HCT116 (cell line): Measurements from ENCODE around the gene RIMS1. TPM values are rescaled to one million over a fixed set of nuclear protein-coding genes. Genes with fewer than 3 reads are reported as not detected.

Source experiments
- ATAC-seq: fragments of 200-7000 bp; cut with Tn5 transposase; 2 replicates; pipeline ENCODE4 v1.9.1; 2020; ENCODE audit warnings: mild to moderate bottlenecking, moderate library complexity
- BruUV-seq: library from RNA; stranded (reverse); fragments of 400-500 nt; replicated peaks from 2 replicates; lab custom pipeline; 2021; lab: Mats Ljungman, UMichigan
- CTCF ChIA-PET: fragments of 300-600 bp; sonication (Branson Sonifier 250); formaldehyde crosslinking; loops from one replicate; lab custom pipeline; 2021; ENCODE audit warnings: antibody characterized with exemption; lab: Charles Lee
- POLR2A ChIA-PET: fragments of 300-600, 350-600 bp; sonication (Branson Sonifier 250); formaldehyde crosslinking; loops from one replicate; lab custom pipeline; 2021; ENCODE audit warnings: antibody characterized with exemption; lab: Charles Lee
- RAD21 ChIA-PET, 2 experiments: fragments of 300-600 bp; sonication (Branson Sonifier 250); formaldehyde crosslinking; loops; one replicate each; lab custom pipeline; 2023; ENCODE audit warnings: low total read pairs in 2 of 2; ENCODE audit not compliant: uncharacterized antibody in 2 of 2, unreplicated experiment in 2 of 2, low non-redundant PET in 1 of 2; lab: Charles Lee
- DNase-seq: peaks from one replicate; pipeline ENCODE4 v3.0.0-alpha.2; 2010; ENCODE audit warnings: low read depth, low spot score
- H2AFZ ChIP-seq: fragments of 200-600 bp; shearing (Covaris generic), sonication (generic); 2 replicates; pipeline ENCODE4 v1.6.1; 2017; ENCODE audit warnings: low read depth, mixed run types, mixed read lengths, antibody characterized with exemption, low read length; ENCODE audit not compliant: poor library complexity, severe bottlenecking
- H3K27ac ChIP-seq: 2 replicates; pipeline ENCODE4 v1.5.1; 2012; ENCODE audit warnings: low read depth, low read length
- H3K27me3 ChIP-seq: fragments of 200-600 bp; sonication (generic); 2 replicates; pipeline ENCODE4 v1.6.1; 2016; ENCODE audit warnings: mixed run types, low read length, mixed read lengths; ENCODE audit not compliant: insufficient read depth
- H3K36me3 ChIP-seq, 2 experiments: fragments of 200-500 bp in 1 of 2; fragments of 200-600 bp in 1 of 2; sonication (Bioruptor generic) in 1 of 2; sonication (generic) in 1 of 2; 2 replicates each; pipeline versions ENCODE4 v1.5.1 to v1.6.1; 2014 to 2016; ENCODE audit warnings: low read length in 2 of 2, inconsistent platforms in 1 of 2, mixed read lengths in 1 of 2, mixed run types in 1 of 2; ENCODE audit not compliant: insufficient read depth in 2 of 2, control insufficient read depth in 1 of 2
- H3K4me1 ChIP-seq, 2 experiments: fragments of 200-600 bp in 1 of 2; sonication (generic) in 1 of 2; 2 replicates each; pipeline versions ENCODE4 v1.5.1 to v1.6.1; 2012 to 2017; ENCODE audit warnings: low read length in 2 of 2, inconsistent platforms in 1 of 2, mild to moderate bottlenecking in 1 of 2, mixed read lengths in 1 of 2, mixed run types in 1 of 2, moderate library complexity in 1 of 2; ENCODE audit not compliant: insufficient read depth in 2 of 2, control insufficient read depth in 1 of 2
- H3K4me2 ChIP-seq: fragments of 200-600 bp; sonication (generic); 2 replicates; pipeline ENCODE4 v1.6.1; 2017; ENCODE audit warnings: mixed run types, low read length, mixed read lengths
- H3K4me3 ChIP-seq, 2 experiments: fragments of 200-600 bp in 1 of 2; sonication (generic) in 1 of 2; replicated peaks in 1 of 2; 2 replicates each; pipeline ENCODE4 v1.5.1; 2011 to 2016; ENCODE audit warnings: low read length in 2 of 2, control low read depth in 1 of 2, low read depth in 1 of 2, mild to moderate bottlenecking in 1 of 2, mixed read lengths in 1 of 2, mixed run types in 1 of 2
- H3K79me2 ChIP-seq: fragments of 200-600 bp; sonication (generic); 2 replicates; pipeline ENCODE4 v1.6.1; 2017; ENCODE audit warnings: mild to moderate bottlenecking, mixed run types, low read length, moderate library complexity, mixed read lengths; ENCODE audit not compliant: insufficient read depth
- H3K9ac ChIP-seq: fragments of 200-600 bp; sonication (generic); 2 replicates; pipeline ENCODE4 v1.6.1; 2016; ENCODE audit warnings: low read length, mixed read lengths
- H3K9me2 ChIP-seq: fragments of 200-600 bp; sonication (generic), shearing (Covaris generic); 2 replicates; pipeline ENCODE4 v1.6.1; 2017; ENCODE audit warnings: mixed run types, mild to moderate bottlenecking, moderate library complexity; ENCODE audit not compliant: insufficient read depth
- H3K9me3 ChIP-seq, 2 experiments: fragments of 200-500 bp in 1 of 2; fragments of 200-600 bp in 1 of 2; sonication (Bioruptor generic) in 1 of 2; sonication (generic) in 1 of 2; 2 replicates each; pipeline ENCODE4 v1.6.1; 2014 to 2017; ENCODE audit warnings: low read length in 2 of 2, mixed read lengths in 2 of 2, inconsistent platforms in 1 of 2, low read depth in 1 of 2, mild to moderate bottlenecking in 1 of 2, mixed run types in 1 of 2, moderate library complexity in 1 of 2; ENCODE audit not compliant: control insufficient read depth in 1 of 2, insufficient read depth in 1 of 2
- H4K20me1 ChIP-seq: fragments of 200-600 bp; sonication (generic), shearing (Covaris generic); 2 replicates; pipeline ENCODE4 v1.6.1; 2017; ENCODE audit warnings: mixed run types, mild to moderate bottlenecking, moderate library complexity; ENCODE audit not compliant: insufficient read depth
- CBX3 ChIP-seq: IDR thresholded peaks from 2 replicates; pipeline ENCODE4 v1.6.1; 2012; ENCODE audit warnings: low read depth
- EGR1 ChIP-seq: IDR thresholded peaks from 2 replicates; pipeline ENCODE4 v1.6.1; 2012; ENCODE audit warnings: low read depth
- FOSL1 ChIP-seq: IDR thresholded peaks from 2 replicates; pipeline ENCODE4 v1.6.1; 2012; ENCODE audit warnings: low read depth
- JUND ChIP-seq: IDR thresholded peaks from 2 replicates; pipeline ENCODE4 v1.6.1; 2012
- MAX ChIP-seq: IDR thresholded peaks from 2 replicates; pipeline ENCODE4 v1.6.1; 2012
- POLR2A ChIP-seq: IDR thresholded peaks from 2 replicates; pipeline ENCODE4 v1.7.0; 2011; ENCODE audit warnings: borderline replicate concordance; ENCODE audit not compliant: insufficient read depth, insufficient read length; ENCODE audit errors: extremely low read depth
- POLR2AphosphoS5 ChIP-seq: IDR thresholded peaks from 2 replicates; pipeline ENCODE4 v1.6.1; 2011; ENCODE audit warnings: mild to moderate bottlenecking, low read depth, low read length, moderate library complexity
- RAD21 ChIP-seq: IDR thresholded peaks from 2 replicates; pipeline ENCODE4 v1.6.1; 2012; ENCODE audit warnings: low read depth, mild to moderate bottlenecking
- REST ChIP-seq: IDR thresholded peaks from 2 replicates; pipeline ENCODE4 v1.6.1; 2012; ENCODE audit warnings: low read depth
- SIN3A ChIP-seq: IDR thresholded peaks from 2 replicates; pipeline ENCODE4 v1.6.1; 2012; ENCODE audit warnings: low read depth
- SP1 ChIP-seq: IDR thresholded peaks from 2 replicates; pipeline ENCODE4 v1.6.1; 2012; ENCODE audit warnings: low read depth
- TCF7L2 ChIP-seq: IDR thresholded peaks from 2 replicates; pipeline ENCODE4 v1.7.0; 2011; ENCODE audit warnings: borderline replicate concordance, inconsistent platforms; ENCODE audit not compliant: insufficient read depth, insufficient read length; ENCODE audit errors: extremely low read depth
- YY1 ChIP-seq: IDR thresholded peaks from 2 replicates; pipeline ENCODE4 v1.6.1; 2011; ENCODE audit warnings: low read length, low read depth, moderate library complexity, mild to moderate bottlenecking; ENCODE audit not compliant: insufficient replicate concordance; ENCODE audit errors: extremely low read depth
- ZBTB33 ChIP-seq: IDR thresholded peaks from 2 replicates; pipeline ENCODE4 v1.6.1; 2011; ENCODE audit warnings: mild to moderate bottlenecking, low read length, moderate library complexity; ENCODE audit not compliant: insufficient replicate concordance; ENCODE audit errors: extremely low read depth
- ZNF274 ChIP-seq: fragments of 200-500 bp; sonication (Bioruptor generic); IDR thresholded peaks from 2 replicates; pipeline ENCODE4 v1.6.1; 2014; ENCODE audit warnings: mild to moderate bottlenecking, low read depth, low read length, inconsistent platforms
- intact Hi-C: fragments of 100-400 bp; cut with micrococcal nuclease; formaldehyde crosslinking; loops from 2 replicates; pipeline ENCODE4 v1.10.0; 2022
- total RNA-seq: library from RNA; stranded (reverse); gene quantifications from one replicate; pipeline ENCODE4 v1.2.1, GENCODE V29; 2021; ENCODE audit not compliant: unreplicated experiment

Gene RIMS1
- total RNA-seq, 1 experiment from 2014 or later, result not detected

- intact Hi-C loops, result no loop called here
- Histone ChIP-seq H4K20me1 (no peaks in the 10 kb centered on the region), H2AFZ (no peak overlapping the region), H3K27me3 (peaks cover 19% of the 10 kb centered on the region), H3K9ac (no peak overlapping the region), H3K4me2 (no peak overlapping the region), H3K4me1 (no peaks in the 10 kb centered on the region), H3K9me3 (no peaks in the 10 kb centered on the region), H3K79me2 (no peaks in the 10 kb centered on the region), H3K36me3 (no peaks in the 10 kb centered on the region), H3K27ac (no peak overlapping the region), H3K4me3 (no peak overlapping the region), H3K9me2 (no peaks in the 10 kb centered on the region)
- TF ChIP-seq ZBTB33 (no peak), EGR1 (no peak), SIN3A (no peak), SP1 (no peak), JUND (no peak), ZNF274 (no peak), REST (no peak), FOSL1 (no peak), POLR2AphosphoS5 (no peak), YY1 (no peak), CBX3 (no peak), MAX (no peak), RAD21 (no peak), TCF7L2 (no peak), POLR2A (no peak)
- no TSS peak for BruUV-seq
- DNase-seq (no peak), ATAC-seq (no peak)
- POLR2A ChIA-PET, result no interaction called here
- CTCF ChIA-PET, result no interaction called here
- RAD21 ChIA-PET, result no interaction called here
Measured at GRCh38 chr6:72367439-72367838, 481.1 kb downstream of the RIMS1 start.
